NOMO-1 treated with dmso at 0.1 percent for 144 hours (cell line): Measurements from ENCODE around the gene TRMU.

ENCODE experiments used
- DNase-seq: peaks from one replicate; lab custom pipeline; 2025; ENCODE audit not compliant: unreplicated experiment; lab: John Stamatoyannopoulos, UW

TRMU gene

GRCh38 chr22:46368871-46369715, 33.6 kb downstream of the TRMU start:
- no peak for DNase-seq

- no peak for DNase-seq
These were observed 34.4 kb downstream of the TRMU start for GRCh38 chr22:46369716-46370583.

DNA sequence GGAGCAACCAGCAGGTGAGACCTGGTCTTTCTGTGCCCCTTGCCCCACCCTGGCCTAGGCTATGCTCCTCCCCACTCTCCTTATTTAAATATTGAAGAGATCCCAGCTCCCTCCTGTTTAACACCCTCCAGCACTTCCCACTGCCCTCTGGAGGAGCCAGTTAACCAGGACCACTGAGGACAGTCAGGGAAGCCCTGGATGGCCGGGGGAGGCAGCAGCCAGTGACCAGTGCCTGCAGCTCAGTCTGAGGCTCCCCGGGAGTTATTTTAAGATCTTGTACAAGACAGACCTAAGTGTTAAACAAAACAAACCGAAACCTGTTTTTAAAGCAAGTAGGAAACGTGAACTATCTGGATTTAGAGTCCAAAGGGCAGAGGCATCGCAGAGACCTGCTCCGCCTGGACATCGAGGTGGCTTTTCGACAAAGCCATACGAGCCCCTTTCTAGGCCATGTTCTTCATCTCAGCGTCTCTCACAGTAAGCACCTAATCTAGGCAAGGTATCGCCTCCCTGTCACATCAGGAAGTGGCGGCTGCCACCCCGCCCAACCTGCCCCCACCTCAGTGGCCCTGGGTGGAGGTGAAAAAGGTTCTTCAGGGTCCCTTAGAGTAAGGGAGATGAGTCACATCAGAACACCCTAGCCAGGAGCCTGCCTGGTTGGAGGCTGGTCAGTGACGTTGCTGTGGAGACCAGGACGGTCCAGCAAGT, 35.2 kb downstream of the TRMU start:
- no peak for DNase-seq

GRCh38 chr22:46371623-46372226, 36.2 kb downstream of the TRMU start:
- no peak for DNase-seq

- no peak for DNase-seq
These were observed 37.2 kb downstream of the TRMU start for GRCh38 chr22:46372686-46373085.

DNA sequence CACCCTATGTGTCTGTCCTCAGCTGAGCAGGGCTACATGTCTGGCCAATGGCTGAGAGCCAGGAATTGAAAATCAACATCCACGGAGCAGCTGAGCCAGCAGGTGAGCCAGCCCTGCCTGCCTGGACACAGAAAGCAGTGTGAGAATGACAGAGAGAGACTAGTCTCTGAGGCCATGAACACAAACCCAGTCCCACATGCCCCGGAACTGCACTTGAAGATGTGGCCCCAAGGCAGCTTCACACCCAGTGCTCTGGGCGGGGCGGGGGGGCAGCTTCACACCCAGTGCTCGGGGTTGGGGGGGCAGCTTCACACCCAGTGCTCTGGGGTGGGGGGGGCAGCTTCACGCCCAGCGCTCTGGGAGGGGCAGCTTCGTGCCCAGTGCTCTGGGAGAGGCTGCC, 37.6 kb downstream of the TRMU start:
- no peak for DNase-seq

DNA sequence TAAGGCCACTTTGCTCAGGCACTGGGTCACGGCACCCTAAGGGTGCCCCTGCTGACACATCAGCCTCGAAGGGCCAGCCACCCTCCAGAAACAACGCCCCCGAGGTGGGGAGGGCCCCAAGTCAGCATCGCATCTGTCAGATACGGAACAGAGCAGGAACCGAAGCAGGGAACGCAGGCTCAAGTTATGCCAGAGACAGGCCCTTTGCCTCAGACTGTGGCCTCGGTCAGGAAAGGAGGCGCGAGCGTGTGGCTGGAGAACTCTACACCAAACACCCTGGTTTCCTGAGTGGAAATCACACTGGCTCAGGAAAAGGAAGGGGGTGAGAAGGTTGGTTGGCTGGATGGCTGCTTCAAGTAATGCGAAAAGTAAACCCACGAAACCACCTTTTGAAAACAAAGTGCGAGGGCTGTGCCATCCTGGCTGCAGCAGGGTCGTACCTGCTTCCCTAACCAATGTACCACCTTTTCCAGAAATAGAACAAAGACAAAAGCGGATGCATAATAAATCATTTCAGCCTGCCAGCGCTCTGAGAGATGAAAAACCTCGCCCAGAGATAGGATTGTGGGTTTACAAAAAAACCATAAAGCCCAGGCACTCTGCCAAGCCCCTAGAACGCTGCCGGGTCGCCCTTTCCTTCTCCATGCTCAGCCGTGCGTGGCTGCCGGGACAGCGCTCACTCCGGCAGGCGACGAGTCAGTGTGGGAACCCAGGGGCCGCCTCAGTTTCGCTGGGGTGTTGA, 38.6 kb downstream of the TRMU start:
- DNase-seq, result no peak

- no peak for DNase-seq
These were observed 39.4 kb downstream of the TRMU start for GRCh38 chr22:46374663-46375474.

GRCh38 chr22:46376111-46376510, 40.6 kb downstream of the TRMU start:
- DNase-seq, result no peak

DNA sequence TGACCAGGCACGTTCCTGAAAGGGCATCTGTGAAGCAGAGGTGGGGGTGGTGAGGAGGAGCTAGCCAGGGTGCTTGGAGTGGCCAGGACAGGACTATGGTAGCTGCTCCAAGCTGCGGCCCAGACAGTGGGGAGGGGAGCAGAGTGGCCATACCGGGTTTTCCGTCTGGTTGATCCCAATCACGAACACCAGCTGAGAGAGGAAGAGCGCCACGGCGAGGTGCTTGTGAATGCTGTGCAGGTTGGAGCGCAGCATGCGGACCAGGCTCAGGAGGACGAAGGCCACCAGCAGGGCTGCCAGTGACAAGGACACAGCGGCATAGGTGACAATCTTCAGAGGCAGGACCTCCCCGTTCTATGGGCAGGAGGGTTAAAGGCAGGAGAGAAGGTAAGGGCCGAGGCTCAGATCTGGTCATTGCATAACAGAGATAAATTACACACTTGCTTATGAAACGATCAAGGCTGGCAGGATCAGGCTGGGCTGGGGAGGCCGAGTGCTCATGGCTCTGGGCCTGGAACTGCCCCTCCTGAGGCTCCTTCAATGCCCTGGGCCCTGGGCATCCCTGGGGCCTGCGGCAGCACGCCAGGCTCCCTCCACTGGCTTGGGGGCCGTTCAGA, 41.5 kb downstream of the TRMU start:
- DNase-seq, result no peak

DNA sequence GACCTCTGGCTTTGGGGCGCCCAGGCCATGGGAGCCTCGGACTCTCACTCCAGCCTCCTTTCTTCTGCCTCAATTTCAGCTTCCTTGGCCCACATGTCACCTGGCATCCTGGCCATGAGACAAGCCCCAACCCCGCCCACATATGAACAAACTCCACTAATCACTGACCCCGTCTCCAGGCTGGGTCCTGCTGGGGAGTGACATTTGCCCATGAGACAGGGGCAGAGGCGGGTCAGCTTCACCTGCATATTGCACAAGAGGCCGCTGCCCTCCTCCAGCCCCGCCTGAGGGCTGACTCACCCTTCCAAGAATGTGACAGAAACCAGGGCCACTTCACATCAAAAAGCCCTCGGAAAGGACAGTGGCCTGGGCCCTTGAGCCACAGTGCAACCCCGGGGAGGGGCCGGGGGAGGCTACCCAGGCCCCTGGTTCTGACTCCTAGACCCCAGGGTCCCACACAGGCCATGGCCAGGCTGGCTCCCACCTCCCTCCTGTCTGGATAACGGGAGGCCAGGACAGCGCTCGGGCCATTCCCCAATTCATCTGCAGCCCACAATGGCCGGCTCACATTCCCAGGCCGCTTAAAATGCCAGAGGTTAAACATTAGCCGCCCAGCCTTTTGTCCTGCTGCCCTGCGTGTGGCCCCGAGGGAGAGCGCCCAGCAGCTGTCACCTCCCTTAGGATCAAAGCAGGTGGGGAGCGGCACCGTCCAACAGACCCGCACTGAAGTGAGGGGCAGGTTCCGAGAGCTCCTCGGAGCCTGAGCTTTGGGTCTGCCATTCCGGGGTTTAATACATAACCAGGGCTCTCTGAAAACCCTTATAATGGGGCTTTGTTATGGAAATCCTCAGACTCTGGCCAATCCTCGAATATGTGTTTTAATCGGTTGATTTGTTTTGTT, 42.3 kb downstream of the TRMU start:
- DNase-seq, result no peak

GRCh38 chr22:46378426-46379065, 43.0 kb downstream of the TRMU start:
- DNase-seq, result no peak

DNA sequence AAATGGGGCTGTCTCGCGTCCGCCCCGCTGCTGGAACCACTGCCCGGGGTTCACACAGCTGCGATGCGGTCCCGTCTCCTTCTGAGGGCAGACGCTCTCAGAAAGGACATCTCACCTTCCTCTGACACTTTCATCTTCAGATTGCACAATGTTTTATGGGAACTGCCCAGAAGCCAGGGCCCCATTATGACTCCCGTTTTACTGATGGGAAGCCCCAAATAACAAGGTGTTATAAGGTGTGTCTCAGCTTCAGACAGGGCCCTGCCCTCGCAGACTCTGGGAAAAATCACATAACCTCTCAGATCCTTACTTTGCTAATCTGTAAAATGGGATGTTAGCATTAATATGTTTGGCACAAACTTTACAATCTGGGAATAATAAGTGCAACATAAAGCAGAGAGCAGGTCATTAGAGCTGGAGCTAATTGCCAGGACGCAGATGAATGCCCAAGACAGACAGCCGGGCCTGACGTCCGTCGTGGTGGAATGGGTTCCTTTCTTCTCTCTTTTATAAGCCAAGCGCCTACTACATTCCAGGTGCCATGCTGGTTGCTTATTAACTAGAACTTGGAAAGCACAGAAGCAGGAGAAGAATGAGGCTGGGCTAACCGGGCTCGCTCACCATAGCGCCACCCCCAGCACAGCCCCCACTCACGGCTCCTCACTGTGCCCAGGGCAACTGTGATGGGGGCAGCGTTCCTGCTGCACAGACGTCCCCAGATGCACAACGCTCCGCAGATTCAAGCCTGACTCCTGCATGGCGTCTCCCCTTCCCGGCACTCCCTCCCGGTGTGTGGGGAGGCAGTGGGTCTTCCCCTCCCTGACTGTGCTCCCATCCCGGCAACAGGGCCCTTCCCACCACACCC, 43.8 kb downstream of the TRMU start:
- no peak for DNase-seq

- no peak for DNase-seq
These were observed 44.6 kb downstream of the TRMU start for GRCh38 chr22:46380069-46380468.

DNA sequence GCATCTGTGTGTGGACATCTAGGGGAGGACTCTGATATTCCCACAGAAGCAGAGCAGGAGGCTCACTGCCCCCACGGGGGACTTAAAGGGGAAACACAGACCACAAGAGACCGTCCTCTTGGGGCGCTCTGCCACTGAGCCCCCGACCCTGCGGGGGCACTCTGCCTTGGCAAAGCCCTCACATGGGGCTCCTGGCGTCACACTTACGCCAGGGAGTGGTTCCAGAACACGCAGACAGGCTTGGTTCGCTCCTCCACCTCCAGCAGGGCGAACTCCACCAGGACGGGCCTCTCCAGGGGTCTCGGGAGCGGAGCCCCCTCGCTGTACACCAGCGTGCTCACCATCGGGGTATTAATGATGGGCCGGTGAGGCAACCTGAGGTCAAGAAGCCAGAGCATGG, 45.1 kb downstream of the TRMU start:
- no peak for DNase-seq

DNA sequence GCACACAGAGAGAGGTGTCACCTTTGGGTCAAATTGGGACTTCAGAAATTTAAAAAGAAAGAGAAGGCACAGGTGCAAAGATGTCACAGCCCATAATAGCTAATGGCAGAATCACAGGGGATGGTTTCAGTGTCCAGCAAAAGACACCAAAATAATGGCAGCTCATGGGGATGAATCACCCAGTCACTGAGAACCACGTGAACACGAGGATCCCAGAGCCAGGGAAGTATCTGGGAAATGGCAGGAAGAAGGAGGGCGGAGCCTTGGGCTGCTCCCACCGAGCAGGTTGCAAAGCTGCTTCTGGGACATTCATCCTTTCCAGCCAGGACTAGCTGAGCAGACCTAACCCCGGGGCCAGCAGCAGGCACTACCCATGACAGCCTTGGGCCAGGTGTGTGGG, 45.6 kb downstream of the TRMU start:
- no peak for DNase-seq

GRCh38 chr22:46381731-46382130, 46.2 kb downstream of the TRMU start:
- DNase-seq, result no peak
